BLaER1 treated with 17β-estradiol and CSF1 and Interleukin-3, amounts not matched to agents 10 nM and 100 nM (cell line): ENCODE data around the gene CSNK1G2.

Experiments
- H3K27ac ChIP-seq, 11 experiments: shearing (Covaris generic); formaldehyde crosslinking; 2 replicates each; pipeline ENCODE4 v1.8.1; 2022
- H3K27me3 ChIP-seq, 11 experiments: shearing (Covaris generic); formaldehyde crosslinking; 2 replicates each; pipeline ENCODE4 v1.8.1; 2022
- H3K36me3 ChIP-seq, 11 experiments: shearing (Covaris generic); formaldehyde crosslinking; 2 replicates each; pipeline ENCODE4 v1.8.1; 2022
- H3K4me1 ChIP-seq, 10 experiments: shearing (Covaris generic); formaldehyde crosslinking; 2 replicates each; pipeline ENCODE4 v1.8.1; 2022
- H3K4me2 ChIP-seq, 11 experiments: shearing (Covaris generic); formaldehyde crosslinking; 2 replicates each; pipeline ENCODE4 v1.8.1; 2022
- H3K4me3 ChIP-seq, 10 experiments: shearing (Covaris generic); formaldehyde crosslinking; 2 replicates each; pipeline ENCODE4 v1.8.1; 2022
- H3K9ac ChIP-seq, 11 experiments: shearing (Covaris generic); formaldehyde crosslinking; 2 replicates each; pipeline ENCODE4 v1.8.1; 2022
- H3K9me3 ChIP-seq, 11 experiments: shearing (Covaris generic); formaldehyde crosslinking; replicated peaks in 1 of 11; 2 replicates each; pipeline ENCODE4 v1.8.1; 2022
- H4K20me1 ChIP-seq, 11 experiments: shearing (Covaris generic); formaldehyde crosslinking; 2 replicates each; pipeline ENCODE4 v1.8.1; 2022
- Cebpa-rat ChIP-seq, 11 experiments: shearing (Covaris generic); IDR thresholded peaks; 2 replicates each; pipeline ENCODE4 v1.8.1; 2022

The CSNK1G2 gene

DNA sequence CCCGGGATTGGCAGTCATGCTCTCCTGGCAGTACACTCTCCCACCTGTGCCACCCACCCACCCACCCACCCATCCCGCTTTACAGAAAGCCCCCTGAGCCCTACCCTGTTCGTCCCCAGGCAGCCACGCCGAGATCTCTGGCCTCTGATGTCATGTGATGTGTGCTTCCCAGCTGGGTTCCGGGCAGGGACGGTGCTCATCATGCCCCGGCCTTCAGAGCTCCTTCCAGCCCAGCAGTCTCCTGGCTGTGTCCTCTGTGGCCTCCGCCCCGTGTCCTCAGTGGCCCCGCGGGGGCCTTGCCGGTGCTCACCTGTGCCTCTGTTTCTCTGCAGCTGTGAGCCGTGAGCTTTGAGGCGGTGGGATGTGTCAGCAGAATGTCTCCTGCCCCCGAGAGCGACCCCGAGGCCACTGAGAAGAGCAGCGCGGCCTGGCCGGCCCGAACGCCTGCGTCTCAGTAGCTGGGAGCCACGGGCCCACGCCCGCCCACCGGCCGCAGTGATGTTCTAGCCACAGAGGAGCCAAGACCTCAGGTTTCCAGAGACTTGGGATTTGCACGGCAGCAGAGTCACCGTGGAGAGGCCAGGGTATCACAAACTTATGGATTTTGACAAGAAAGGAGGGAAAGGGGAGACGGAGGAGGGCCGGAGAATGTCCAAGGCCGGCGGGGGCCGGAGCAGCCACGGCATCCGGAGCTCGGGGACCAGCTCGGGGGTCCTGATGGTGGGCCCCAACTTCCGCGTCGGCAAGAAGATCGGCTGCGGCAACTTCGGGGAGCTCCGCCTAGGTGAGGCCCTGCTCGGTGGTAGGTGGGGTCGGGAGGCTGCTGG lies 28.4 kb downstream of the CSNK1G2 start:
- H4K20me1 ChIP-seq, result peaks cover 84 to 99% (median 95%) of the 10 kb centered on the region in 11 experiments

GRCh38 chr19:1970003-1970805 lies 29.2 kb downstream of the CSNK1G2 start:
- H3K36me3 ChIP-seq, result peaks cover 37 to 76% (median 46%) of the 10 kb centered on the region in 11 experiments
- H3K4me3 ChIP-seq, result no peak overlapping the region
- H3K27me3 ChIP-seq, result no peaks in the 10 kb centered on the region
- H3K27ac ChIP-seq, result no peak overlapping the region
- no peak for TF ChIP-seq Cebpa-rat (IDR thresholded peaks at IDR 0.05)
- H3K9me3 ChIP-seq, result no peaks in the 10 kb centered on the region
- no peak overlapping the region for H3K4me2 ChIP-seq
- H3K9ac ChIP-seq, result no peak overlapping the region
- H3K4me1 ChIP-seq, result peaks cover 16 to 30% (median 22%) of the 10 kb centered on the region in 10 experiments
- H4K20me1 ChIP-seq, result peaks cover 89 to 99% (median 95%) of the 10 kb centered on the region in 11 experiments

More for the DNA sequence above, 28.4 kb downstream of the CSNK1G2 start:
- H3K4me3 ChIP-seq, result no peak overlapping the region
- H3K36me3 ChIP-seq, result peaks cover 29 to 72% (median 39%) of the 10 kb centered on the region in 11 experiments; a peak in 21 of 22 replicates
- no peak overlapping the region for H3K27ac ChIP-seq
- no peak for TF ChIP-seq Cebpa-rat (IDR thresholded peaks at IDR 0.05)
- H3K4me2 ChIP-seq, result no peak overlapping the region
- peaks cover 16 to 36% (median 27%) of the 10 kb centered on the region in 10 experiments for H3K4me1 ChIP-seq
- H3K9ac ChIP-seq, result no peak overlapping the region
- no peaks in the 10 kb centered on the region for H3K9me3 ChIP-seq
- no peaks in the 10 kb centered on the region for H3K27me3 ChIP-seq

GRCh38 chr19:1970806-1971502 lies 30.0 kb downstream of the CSNK1G2 start:
- TF ChIP-seq Cebpa-rat (IDR thresholded peaks at IDR 0.05), result no peak
- no peaks in the 10 kb centered on the region for H3K9me3 ChIP-seq
- H3K4me2 ChIP-seq, result no peak overlapping the region
- H3K4me3 ChIP-seq, result no peak overlapping the region
- no peaks in the 10 kb centered on the region for H3K27me3 ChIP-seq
- no peak overlapping the region for H3K9ac ChIP-seq
- H3K4me1 ChIP-seq, result peaks cover 14 to 22% (median 15%) of the 10 kb centered on the region in 10 experiments
- peaks cover 44 to 80% (median 53%) of the 10 kb centered on the region in 11 experiments for H3K36me3 ChIP-seq
- H4K20me1 ChIP-seq, result peaks cover 89 to 99% (median 95%) of the 10 kb centered on the region in 11 experiments
- no peak overlapping the region for H3K27ac ChIP-seq

- no peak for TF ChIP-seq Cebpa-rat (IDR thresholded peaks at IDR 0.05)
- peaks cover 76 to 93% (median 83%) of the 10 kb centered on the region in 11 experiments for H4K20me1 ChIP-seq
Measured at GRCh38 chr19:1974381-1975161, 33.6 kb downstream of the CSNK1G2 start.

DNA sequence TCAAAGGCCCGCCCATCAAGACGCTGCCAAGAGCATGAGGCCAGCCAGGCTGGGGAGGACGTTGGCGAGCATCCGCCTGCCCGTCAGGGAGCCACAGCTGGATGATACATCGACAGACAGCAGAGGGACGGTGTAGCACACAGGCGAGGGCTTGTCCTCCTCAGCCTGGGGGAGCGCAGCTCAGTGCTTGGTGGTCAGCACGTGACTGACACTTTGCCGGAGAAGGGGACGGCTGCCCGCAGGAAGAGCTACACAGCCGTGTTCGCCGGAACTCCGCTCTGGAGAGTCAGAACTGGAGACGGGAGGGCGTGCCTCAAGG lies 34.1 kb downstream of the CSNK1G2 start:
- Histone ChIP-seq H3K9ac (no peak overlapping the region), H3K36me3 (peaks cover 57 to 95% (median 67%) of the 10 kb centered on the region in 11 experiments), H3K9me3 (no peaks in the 10 kb centered on the region), H3K4me1 (peaks cover 0 to 11% (median 2%) of the 10 kb centered on the region in 10 experiments; a peak in 5 of 20 replicates), H4K20me1 (peaks cover 71 to 93% (median 78%) of the 10 kb centered on the region in 11 experiments), H3K27me3 (no peaks in the 10 kb centered on the region), H3K4me2 (no peak overlapping the region), H3K27ac (no peak overlapping the region), H3K4me3 (no peak overlapping the region)
- no peak for TF ChIP-seq Cebpa-rat (IDR thresholded peaks at IDR 0.05)

More at GRCh38 chr19:1974381-1975161, 33.6 kb downstream of the CSNK1G2 start:
- Histone ChIP-seq H3K4me1 (peaks cover 0 to 11% (median 2%) of the 10 kb centered on the region in 10 experiments; a peak in 5 of 20 replicates), H3K27ac (no peak overlapping the region; a peak in 1 of 22 replicates), H3K4me2 (no peak overlapping the region), H3K9ac (0 out of 22 replicates have a peak overlapping the region, but pooled peaks of 1 of the 11 experiments have one; percentile 3), H3K27me3 (no peaks in the 10 kb centered on the region), H3K36me3 (peaks cover 57 to 95% (median 67%) of the 10 kb centered on the region in 11 experiments), H3K4me3 (no peak overlapping the region), H3K9me3 (no peaks in the 10 kb centered on the region)

DNA sequence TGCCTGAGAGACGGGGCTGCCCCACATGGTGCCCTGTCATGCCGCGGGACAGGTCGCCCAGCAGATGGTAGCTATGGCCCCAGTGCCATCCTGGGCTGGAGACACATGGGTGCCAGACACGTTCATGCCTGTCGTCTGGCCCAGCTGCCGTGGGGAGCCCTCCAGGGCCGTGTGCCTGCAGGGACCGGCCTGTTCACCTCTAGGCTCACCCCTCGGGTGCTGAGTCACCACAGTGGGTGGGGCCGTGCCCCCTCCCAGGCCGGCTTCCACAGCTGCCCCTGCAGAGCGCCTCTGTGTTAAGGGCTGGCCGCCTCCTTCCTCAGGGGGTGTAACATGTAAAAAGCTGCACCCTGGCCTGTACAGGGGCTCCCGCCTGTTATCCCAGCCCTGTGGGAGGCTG lies 36.1 kb downstream of the CSNK1G2 start:
- no peaks in the 10 kb centered on the region for H3K27me3 ChIP-seq
- TF ChIP-seq Cebpa-rat (IDR thresholded peaks at IDR 0.05), result no peak
- H3K27ac ChIP-seq, result no peak overlapping the region; a peak in 1 of 22 replicates
- no peak overlapping the region for H3K4me3 ChIP-seq
- no peak overlapping the region for H3K4me2 ChIP-seq
- no peak overlapping the region for H3K9ac ChIP-seq
- peaks cover 57 to 93% (median 73%) of the 10 kb centered on the region in 11 experiments for H4K20me1 ChIP-seq
- no peaks in the 10 kb centered on the region for H3K9me3 ChIP-seq
- H3K36me3 ChIP-seq, result peaks cover 63 to 96% (median 74%) of the 10 kb centered on the region in 11 experiments
- peaks cover 0 to 9% (median 2%) of the 10 kb centered on the region in 10 experiments; a peak in 5 of 20 replicates for H3K4me1 ChIP-seq

- Histone ChIP-seq H3K9me3 (no peaks in the 10 kb centered on the region), H4K20me1 (peaks cover 44 to 83% (median 60%) of the 10 kb centered on the region in 11 experiments), H3K36me3 (peaks cover 70 to 94% (median 81%) of the 10 kb centered on the region in 11 experiments), H3K4me1 (peaks cover 0 to 9% (median 2%) of the 10 kb centered on the region in 10 experiments; a peak in 5 of 20 replicates), H3K4me2 (no peak overlapping the region), H3K9ac (no peak overlapping the region), H3K27ac (no peak overlapping the region), H3K27me3 (no peaks in the 10 kb centered on the region), H3K4me3 (no peak overlapping the region)
- no peak for TF ChIP-seq Cebpa-rat (IDR thresholded peaks at IDR 0.05)
Measured at GRCh38 chr19:1978346-1978894, 37.4 kb downstream of the CSNK1G2 start.

DNA sequence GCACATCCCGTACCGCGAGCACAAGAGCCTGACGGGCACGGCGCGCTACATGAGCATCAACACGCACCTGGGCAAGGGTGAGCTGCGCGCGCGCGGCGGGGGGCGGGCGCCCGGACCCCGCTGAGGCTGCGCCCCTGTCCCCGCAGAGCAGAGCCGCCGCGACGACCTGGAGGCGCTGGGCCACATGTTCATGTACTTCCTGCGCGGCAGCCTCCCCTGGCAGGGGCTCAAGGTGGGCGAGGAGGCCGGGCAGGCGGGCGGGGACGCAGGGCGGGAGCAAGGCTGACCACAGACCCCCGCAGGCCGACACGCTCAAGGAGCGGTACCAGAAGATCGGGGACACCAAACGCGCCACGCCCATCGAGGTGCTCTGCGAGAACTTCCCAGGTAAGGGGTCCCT lies 38.0 kb downstream of the CSNK1G2 start:
- Histone ChIP-seq H3K9me3 (no peaks in the 10 kb centered on the region), H3K27ac (no peak overlapping the region), H3K4me2 (no peak overlapping the region), H3K4me1 (peaks cover 0 to 9% (median 2%) of the 10 kb centered on the region in 10 experiments; a peak in 5 of 20 replicates), H3K4me3 (no peak overlapping the region), H3K9ac (no peak overlapping the region), H3K27me3 (no peaks in the 10 kb centered on the region), H3K36me3 (peaks cover 71 to 97% (median 83%) of the 10 kb centered on the region in 11 experiments), H4K20me1 (peaks cover 38 to 77% (median 54%) of the 10 kb centered on the region in 11 experiments)
- no peak for TF ChIP-seq Cebpa-rat (IDR thresholded peaks at IDR 0.05)
